ENCODE data around the gene NEURL1B.

The NEURL1B gene

DNA sequence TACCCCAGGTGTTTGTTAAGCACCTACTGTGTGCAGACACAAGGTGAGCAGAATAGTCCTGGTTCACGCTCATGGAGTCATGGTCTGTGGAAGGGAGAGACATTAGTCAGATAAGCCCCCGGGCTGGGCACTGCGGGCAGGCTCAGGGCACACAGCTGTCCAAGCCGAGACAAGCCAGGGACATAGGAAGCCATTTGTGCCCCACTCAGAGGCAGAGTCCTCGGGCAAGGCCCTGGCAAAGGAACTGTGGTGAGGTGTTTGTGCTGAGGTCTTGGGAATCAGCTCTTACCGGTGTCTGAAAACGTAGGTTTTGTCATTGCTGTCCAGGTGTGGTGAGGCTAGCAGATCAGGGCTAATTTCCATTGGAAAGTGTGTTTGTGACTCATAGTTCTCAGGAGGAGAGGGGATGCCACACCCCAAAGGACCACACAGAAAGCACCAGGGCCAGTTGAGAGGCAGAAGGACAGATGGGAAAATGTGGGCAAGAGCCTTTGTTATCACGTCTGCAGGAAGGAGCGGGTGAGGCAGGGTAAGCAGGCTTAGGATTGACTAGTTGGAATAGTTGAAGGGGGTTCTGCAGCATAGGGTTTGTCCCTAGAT, 46.1 kb upstream of the NEURL1B start:
- no peak overlapping the region for H3K4me3 ChIP-seq (ENCODE audit: low read depth, low read length)
- TF ChIP-seq, protein P1, sequence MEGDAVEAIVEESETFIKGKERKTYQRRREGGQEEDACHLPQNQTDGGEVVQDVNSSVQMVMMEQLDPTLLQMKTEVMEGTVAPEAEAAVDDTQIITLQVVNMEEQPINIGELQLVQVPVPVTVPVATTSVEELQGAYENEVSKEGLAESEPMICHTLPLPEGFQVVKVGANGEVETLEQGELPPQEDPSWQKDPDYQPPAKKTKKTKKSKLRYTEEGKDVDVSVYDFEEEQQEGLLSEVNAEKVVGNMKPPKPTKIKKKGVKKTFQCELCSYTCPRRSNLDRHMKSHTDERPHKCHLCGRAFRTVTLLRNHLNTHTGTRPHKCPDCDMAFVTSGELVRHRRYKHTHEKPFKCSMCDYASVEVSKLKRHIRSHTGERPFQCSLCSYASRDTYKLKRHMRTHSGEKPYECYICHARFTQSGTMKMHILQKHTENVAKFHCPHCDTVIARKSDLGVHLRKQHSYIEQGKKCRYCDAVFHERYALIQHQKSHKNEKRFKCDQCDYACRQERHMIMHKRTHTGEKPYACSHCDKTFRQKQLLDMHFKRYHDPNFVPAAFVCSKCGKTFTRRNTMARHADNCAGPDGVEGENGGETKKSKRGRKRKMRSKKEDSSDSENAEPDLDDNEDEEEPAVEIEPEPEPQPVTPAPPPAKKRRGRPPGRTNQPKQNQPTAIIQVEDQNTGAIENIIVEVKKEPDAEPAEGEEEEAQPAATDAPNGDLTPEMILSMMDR (IDR thresholded peaks at IDR 0.05; ENCODE audit: borderline replicate concordance, insufficient read depth, low read depth, low read length), result no peak

DNA sequence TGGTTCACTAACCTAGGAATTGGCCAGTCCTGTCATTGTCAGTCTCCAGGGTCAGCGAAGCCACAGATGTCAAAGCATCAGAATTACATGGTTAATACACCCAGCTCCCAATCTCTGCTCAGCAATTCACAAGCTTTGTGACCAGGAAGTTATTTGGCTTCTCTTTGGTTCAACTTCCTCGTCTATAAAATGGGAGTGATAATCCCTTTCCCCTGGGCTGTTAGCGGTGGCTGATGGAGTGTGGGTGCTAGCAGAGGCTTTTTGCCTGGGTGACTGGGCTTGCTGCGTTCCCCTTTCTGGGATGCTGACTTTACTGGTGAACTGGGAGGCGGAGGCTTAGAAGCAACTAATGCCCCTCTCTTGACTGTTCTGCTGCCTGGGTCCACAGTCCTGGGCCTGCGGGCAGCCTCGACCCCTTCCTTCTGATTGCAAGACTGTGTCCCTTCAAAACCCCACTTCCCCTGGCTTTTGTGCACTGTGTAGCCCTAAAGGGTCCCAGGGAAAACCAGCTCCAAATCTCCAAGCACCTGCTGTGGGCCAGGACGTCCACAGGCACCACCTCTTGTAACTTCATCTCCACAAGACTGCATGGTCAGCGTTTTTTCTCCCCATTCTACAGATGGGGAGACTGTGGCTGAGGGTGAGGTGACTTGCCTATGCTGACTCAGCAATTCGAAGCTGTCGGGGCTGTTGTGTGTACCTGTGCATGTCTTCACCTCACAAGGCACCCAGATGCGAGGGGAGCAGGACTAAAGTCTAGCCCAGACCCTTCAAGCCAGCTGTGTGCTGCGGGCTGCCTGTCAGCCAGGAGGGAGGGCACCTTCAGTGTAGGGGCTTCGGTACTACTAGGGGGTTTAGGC, 45.2 kb upstream of the NEURL1B start:
- TF ChIP-seq, protein P1 (IDR thresholded peaks at IDR 0.05; ENCODE audit: borderline replicate concordance, insufficient read depth, low read depth, low read length), result no peak
- no peak overlapping the region for H3K4me3 ChIP-seq (ENCODE audit: low read depth, low read length)

DNA sequence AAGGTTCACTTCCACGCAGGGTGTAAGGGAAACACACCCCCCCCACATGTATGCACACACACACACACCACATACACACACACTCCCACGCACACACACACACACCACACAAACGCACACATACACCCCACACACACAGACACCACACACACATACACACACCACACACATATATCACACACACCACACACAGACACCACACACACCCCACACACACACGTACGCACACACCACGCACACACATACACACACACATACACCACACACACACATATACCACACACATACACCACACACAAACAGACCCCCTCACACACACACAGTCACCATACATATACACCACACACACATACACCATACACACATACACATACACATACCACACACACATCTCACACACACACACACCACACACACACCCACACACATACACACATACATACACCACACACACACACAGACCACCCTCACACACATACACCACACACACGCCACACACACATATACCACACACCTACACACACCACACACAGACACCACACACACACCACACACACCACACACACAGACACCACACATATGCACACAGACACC, 44.3 kb upstream of the NEURL1B start:
- no peak overlapping the region for H3K4me3 ChIP-seq (ENCODE audit: low read depth, low read length)
- TF ChIP-seq, protein P1 (IDR thresholded peaks at IDR 0.05; ENCODE audit: borderline replicate concordance, insufficient read depth, low read depth, low read length), result no peak

DNA sequence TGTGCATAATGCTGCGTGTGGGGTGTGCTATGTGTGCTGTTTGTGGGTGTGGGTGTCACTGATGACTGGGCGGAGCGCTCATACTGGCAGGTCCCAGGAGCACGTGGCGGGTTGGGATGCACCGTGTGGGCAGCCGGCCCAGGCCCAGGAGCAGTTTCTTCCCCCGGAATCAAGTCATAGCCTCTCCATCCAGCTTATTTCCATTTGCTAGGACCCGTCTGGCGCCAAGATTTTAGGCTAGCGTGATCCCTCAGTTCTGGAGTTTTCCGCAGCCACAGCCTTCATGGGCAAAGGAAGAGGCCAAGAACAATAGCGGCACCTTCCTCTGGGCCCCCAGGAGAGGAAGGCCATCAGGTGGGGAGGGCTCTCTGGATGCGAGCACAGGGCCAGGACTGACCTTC, 43.3 kb upstream of the NEURL1B start:
- TF ChIP-seq, protein P1 (IDR thresholded peaks at IDR 0.05; ENCODE audit: borderline replicate concordance, insufficient read depth, low read depth, low read length), result no peak
- no peak overlapping the region for H3K4me3 ChIP-seq (ENCODE audit: low read depth, low read length)

DNA sequence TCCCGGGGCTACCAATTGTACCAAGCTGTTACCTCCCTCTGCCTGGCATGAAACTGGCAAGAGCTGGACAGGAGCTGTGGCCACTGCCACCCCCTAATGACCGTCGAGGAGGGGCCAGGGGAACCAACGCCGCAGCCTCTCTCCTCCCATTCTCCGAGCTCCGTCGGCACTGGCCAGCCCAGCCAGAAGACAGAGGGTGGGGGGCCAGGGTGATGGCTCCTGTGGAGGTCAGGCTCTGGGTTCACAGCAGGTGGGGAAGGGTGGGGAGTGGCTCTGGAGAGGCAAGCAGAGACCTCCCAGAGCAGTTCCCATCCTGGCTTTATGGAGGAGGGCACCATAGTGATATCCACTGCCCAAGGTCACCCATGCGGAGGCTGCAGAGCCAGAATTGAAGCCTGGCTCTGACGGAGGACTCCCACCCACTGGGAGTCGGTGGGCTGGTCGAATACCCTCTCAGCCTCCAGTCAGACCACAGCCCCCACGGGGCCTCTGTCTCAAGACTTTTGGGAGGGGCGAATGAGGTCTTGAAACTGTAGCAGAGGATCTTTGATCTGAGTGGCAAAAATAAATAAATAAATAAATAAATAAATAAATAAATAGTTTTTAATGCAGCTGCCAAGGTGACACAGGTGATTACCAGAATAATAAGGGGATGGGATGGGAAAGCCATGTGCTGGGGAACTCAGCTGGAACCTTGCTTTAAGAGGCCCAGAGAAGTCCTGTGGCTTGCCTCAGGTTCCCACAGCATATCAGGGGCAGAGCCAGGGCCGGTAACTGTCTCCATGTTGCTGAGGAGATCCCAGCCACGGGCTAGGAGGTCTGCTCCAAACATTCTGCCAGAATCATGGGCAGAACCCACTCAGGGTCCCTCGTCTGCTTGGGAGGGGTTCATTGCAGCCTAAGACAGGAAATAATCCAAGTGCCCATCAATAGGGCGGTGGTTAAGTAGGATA, 42.5 kb upstream of the NEURL1B start:
- TF ChIP-seq, protein P1 (IDR thresholded peaks at IDR 0.05; ENCODE audit: borderline replicate concordance, insufficient read depth, low read depth, low read length), result no peak
- H3K4me3 ChIP-seq (ENCODE audit: low read depth, low read length), result no peak overlapping the region

DNA sequence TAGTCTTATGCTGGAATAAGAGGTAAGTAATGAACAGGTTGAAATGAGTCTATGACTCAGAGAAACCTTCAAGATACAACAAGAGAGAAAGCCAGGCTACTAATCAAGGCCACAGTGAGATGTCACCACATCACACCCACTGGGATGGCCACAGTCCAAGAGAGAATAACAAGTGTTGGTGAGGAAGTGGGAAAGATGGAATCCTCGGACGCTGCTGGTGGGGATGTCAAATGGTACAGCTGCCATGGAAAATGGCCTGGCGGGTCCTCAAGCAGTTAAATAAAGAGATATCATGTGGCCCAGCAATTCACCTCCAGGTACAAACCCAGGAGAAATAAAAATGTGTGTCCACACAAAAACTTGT, 41.9 kb upstream of the NEURL1B start:
- no peak overlapping the region for H3K4me3 ChIP-seq (ENCODE audit: low read depth, low read length)
- TF ChIP-seq, protein P1 (IDR thresholded peaks at IDR 0.05; ENCODE audit: borderline replicate concordance, insufficient read depth, low read depth, low read length), result no peak
